HepG2 (cell line): ENCODE data around the gene ARL16. TPM values are rescaled to one million over a fixed set of nuclear protein-coding genes. Genes with fewer than 3 reads are reported as not detected.

Experiments used
- CEBPG ChIP-seq: IDR thresholded peaks from 2 replicates; pipeline ENCODE4 v1.6.1; 2016
- ELF4 ChIP-seq: sonication (generic); formaldehyde crosslinking; IDR thresholded peaks from 2 replicates; pipeline ENCODE4 v1.5.0; 2020; ENCODE audit warnings: missing genetic modification reagents, mild to moderate bottlenecking, moderate library complexity, borderline replicate concordance
- FOXJ3 ChIP-seq: sonication (generic); formaldehyde crosslinking; IDR thresholded peaks from 2 replicates; pipeline ENCODE4 v1.4.0; 2020; ENCODE audit warnings: missing genetic modification reagents, mild to moderate bottlenecking, borderline replicate concordance
- FOXK2 ChIP-seq: fragments of 450-650 bp; IDR thresholded peaks from 2 replicates; pipeline ENCODE4 v1.6.1; 2016
- ISX ChIP-seq: sonication (generic); formaldehyde crosslinking; conservative IDR thresholded peaks from 2 replicates; pipeline ENCODE4 v1.5.0; 2020; ENCODE audit warnings: missing genetic modification reagents
- PAF1 ChIP-seq: IDR thresholded peaks from 2 replicates; pipeline ENCODE4 v1.6.1; 2016; ENCODE audit warnings: missing genetic modification reagents, missing compliant biosample characterization
- RAD51 ChIP-seq: fragments of 450-650 bp; IDR thresholded peaks from 2 replicates; pipeline ENCODE4 v1.6.1; 2016; ENCODE audit warnings: borderline replicate concordance
- RFX3 ChIP-seq: IDR thresholded peaks from 2 replicates; pipeline ENCODE4 v1.6.1; 2016; ENCODE audit warnings: missing biosample characterization, missing genetic modification reagents
- ZNF205 ChIP-seq: IDR thresholded peaks from 2 replicates; pipeline ENCODE4 v1.6.1; 2018; ENCODE audit warnings: missing biosample characterization, missing genetic modification reagents
- ZNF367 ChIP-seq: sonication (generic); formaldehyde crosslinking; IDR thresholded peaks from 2 replicates; pipeline ENCODE4 v1.4.0; 2020; ENCODE audit warnings: missing genetic modification reagents, borderline replicate concordance
- ZNF660 ChIP-seq: sonication (generic); formaldehyde crosslinking; IDR thresholded peaks from 2 replicates; pipeline ENCODE4 v1.5.1; 2020; ENCODE audit warnings: mild to moderate bottlenecking, low read depth, missing genetic modification reagents, borderline replicate concordance
- ZNF747 ChIP-seq: sonication (generic); formaldehyde crosslinking; IDR thresholded peaks from 2 replicates; pipeline ENCODE4 v1.8.1; 2023; ENCODE audit warnings: missing genetic modification reagents, mild to moderate bottlenecking, borderline replicate concordance
- polyA plus RNA-seq, 8 experiments: library from polyadenylated mRNA; depleted of rRNA in 3 of 8; stranded (reverse) in 7 of 8; unstranded in 1 of 8; fragments of >200 nt; fragmentation: Illumina TruSeq in 4 of 8; extraction: Trizol in 4 of 8; gene quantifications; 2 replicates each; pipeline versions ENCODE4 v1.2.1 to v1.2.3, GENCODE V29; 2011 to 2016; ENCODE audit warnings: low read depth in 4 of 8, missing spikeins in 1 of 8, mixed read lengths in 1 of 8; ENCODE audit not compliant: insufficient read depth in 1 of 8
- total RNA-seq, 5 experiments: library from RNA; depleted of rRNA; stranded (reverse); fragments of >200 nt; fragmentation: Illumina TruSeq; extraction: Trizol; gene quantifications; 2 replicates each; pipeline ENCODE4 v1.2.3, GENCODE V29; 2016; ENCODE audit warnings: low read depth in 1 of 5
- TF ChIP-seq, protein P1 (sequence below): sonication (generic); formaldehyde crosslinking; IDR thresholded peaks from 2 replicates; pipeline ENCODE4 v1.4.0; 2020; ENCODE audit warnings: mild to moderate bottlenecking, missing genetic modification reagents, borderline replicate concordance
- TF ChIP-seq, protein P2 (sequence below): sonication (generic); formaldehyde crosslinking; IDR thresholded peaks from 2 replicates; pipeline ENCODE4 v1.4.0; 2020; ENCODE audit warnings: mild to moderate bottlenecking, missing genetic modification reagents
- TF ChIP-seq, protein P3 (sequence below): sonication (generic); formaldehyde crosslinking; IDR thresholded peaks from 2 replicates; pipeline ENCODE4; 2020; ENCODE audit warnings: missing genetic modification reagents, mild to moderate bottlenecking, borderline replicate concordance
- TF ChIP-seq, protein P4 (sequence below): fragments of 450-650 bp; IDR thresholded peaks from 2 replicates; pipeline ENCODE4 v1.6.1; 2016

ARL16 gene
- total and polyA plus RNA-seq, 2 of the 13 experiments (the other 11 are each of a cell fraction or from before 2014, with no cell fraction given) = 20.8 to 30.8 TPM

DNA sequence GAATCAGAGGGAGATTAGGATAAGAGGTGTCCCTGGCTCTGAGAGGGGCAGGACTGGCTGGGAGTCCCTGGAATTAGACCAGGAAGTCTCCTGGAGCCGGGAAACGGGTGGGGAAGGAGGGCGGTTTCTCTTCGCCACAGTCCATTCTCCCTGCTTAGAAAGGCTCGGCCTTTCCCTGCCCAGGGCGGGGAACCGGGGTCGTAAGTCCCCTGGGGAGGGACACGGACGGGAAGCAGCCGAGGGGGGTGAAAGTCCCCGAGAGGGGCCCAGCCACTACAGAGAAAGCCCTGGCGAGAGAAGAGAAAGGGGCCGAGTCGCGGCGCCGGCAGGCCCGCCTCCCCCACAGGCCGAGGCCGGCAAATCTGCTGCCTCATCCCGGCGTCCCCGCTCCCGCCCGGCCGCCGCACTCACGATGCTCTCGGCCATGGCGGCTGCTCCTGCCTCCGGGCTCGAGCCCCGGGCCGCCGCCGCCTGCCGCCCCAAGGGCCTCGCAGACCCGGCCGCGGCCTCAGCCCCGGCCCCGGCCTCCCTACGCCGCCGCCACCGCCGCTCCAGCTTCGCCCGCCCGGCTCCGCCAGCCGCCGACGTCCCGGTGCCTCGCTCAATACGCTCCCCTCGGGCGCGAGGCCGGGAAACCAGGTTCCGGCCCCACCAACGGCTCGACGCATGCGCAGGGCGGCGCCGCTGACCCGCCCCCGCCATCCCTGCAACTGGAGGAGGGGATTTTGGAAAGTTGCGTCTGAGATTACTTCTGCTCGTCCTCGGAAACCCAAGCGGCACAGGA lies 46.9 kb downstream of the ARL16 start, which contains the start of the genes NPLOC4 and TSPAN10 (continued):
- TF ChIP-seq, protein P1, sequence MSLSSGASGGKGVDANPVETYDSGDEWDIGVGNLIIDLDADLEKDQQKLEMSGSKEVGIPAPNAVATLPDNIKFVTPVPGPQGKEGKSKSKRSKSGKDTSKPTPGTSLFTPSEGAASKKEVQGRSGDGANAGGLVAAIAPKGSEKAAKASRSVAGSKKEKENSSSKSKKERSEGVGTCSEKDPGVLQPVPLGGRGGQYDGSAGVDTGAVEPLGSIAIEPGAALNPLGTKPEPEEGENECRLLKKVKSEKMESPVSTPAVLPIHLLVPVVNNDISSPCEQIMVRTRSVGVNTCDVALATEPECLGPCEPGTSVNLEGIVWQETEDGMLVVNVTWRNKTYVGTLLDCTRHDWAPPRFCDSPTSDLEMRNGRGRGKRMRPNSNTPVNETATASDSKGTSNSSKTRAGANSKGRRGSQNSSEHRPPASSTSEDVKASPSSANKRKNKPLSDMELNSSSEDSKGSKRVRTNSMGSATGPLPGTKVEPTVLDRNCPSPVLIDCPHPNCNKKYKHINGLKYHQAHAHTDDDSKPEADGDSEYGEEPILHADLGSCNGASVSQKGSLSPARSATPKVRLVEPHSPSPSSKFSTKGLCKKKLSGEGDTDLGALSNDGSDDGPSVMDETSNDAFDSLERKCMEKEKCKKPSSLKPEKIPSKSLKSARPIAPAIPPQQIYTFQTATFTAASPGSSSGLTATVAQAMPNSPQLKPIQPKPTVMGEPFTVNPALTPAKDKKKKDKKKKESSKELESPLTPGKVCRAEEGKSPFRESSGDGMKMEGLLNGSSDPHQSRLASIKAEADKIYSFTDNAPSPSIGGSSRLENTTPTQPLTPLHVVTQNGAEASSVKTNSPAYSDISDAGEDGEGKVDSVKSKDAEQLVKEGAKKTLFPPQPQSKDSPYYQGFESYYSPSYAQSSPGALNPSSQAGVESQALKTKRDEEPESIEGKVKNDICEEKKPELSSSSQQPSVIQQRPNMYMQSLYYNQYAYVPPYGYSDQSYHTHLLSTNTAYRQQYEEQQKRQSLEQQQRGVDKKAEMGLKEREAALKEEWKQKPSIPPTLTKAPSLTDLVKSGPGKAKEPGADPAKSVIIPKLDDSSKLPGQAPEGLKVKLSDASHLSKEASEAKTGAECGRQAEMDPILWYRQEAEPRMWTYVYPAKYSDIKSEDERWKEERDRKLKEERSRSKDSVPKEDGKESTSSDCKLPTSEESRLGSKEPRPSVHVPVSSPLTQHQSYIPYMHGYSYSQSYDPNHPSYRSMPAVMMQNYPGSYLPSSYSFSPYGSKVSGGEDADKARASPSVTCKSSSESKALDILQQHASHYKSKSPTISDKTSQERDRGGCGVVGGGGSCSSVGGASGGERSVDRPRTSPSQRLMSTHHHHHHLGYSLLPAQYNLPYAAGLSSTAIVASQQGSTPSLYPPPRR (CRISPR knock-in tag) = no peak
- no peak for TF ChIP-seq FOXJ3 (CRISPR knock-in tag)
- peak; percentile 36; the same call in 1 of the 2 replicates for TF ChIP-seq RFX3 (CRISPR knock-in tag)
- no peak for TF ChIP-seq ELF4 (CRISPR knock-in tag)
- no peak; the same call in 1 of the 2 replicates for TF ChIP-seq ZNF747 (CRISPR knock-in tag)
- no peak for TF ChIP-seq PAF1 (CRISPR knock-in tag)
- TF ChIP-seq CEBPG (CRISPR knock-in tag) = peak; percentile 58
- TF ChIP-seq, protein P2, sequence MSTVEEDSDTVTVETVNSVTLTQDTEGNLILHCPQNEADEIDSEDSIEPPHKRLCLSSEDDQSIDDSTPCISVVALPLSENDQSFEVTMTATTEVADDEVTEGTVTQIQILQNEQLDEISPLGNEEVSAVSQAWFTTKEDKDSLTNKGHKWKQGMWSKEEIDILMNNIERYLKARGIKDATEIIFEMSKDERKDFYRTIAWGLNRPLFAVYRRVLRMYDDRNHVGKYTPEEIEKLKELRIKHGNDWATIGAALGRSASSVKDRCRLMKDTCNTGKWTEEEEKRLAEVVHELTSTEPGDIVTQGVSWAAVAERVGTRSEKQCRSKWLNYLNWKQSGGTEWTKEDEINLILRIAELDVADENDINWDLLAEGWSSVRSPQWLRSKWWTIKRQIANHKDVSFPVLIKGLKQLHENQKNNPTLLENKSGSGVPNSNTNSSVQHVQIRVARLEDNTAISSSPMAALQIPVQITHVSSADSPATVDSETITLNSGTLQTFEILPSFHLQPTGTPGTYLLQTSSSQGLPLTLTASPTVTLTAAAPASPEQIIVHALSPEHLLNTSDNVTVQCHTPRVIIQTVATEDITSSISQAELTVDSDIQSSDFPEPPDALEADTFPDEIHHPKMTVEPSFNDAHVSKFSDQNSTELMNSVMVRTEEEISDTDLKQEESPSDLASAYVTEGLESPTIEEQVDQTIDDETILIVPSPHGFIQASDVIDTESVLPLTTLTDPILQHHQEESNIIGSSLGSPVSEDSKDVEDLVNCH (CRISPR knock-in tag) = no peak
- no peak for TF ChIP-seq ISX (CRISPR knock-in tag)
- no peak for TF ChIP-seq ZNF660 (CRISPR knock-in tag)
- TF ChIP-seq, protein P3, sequence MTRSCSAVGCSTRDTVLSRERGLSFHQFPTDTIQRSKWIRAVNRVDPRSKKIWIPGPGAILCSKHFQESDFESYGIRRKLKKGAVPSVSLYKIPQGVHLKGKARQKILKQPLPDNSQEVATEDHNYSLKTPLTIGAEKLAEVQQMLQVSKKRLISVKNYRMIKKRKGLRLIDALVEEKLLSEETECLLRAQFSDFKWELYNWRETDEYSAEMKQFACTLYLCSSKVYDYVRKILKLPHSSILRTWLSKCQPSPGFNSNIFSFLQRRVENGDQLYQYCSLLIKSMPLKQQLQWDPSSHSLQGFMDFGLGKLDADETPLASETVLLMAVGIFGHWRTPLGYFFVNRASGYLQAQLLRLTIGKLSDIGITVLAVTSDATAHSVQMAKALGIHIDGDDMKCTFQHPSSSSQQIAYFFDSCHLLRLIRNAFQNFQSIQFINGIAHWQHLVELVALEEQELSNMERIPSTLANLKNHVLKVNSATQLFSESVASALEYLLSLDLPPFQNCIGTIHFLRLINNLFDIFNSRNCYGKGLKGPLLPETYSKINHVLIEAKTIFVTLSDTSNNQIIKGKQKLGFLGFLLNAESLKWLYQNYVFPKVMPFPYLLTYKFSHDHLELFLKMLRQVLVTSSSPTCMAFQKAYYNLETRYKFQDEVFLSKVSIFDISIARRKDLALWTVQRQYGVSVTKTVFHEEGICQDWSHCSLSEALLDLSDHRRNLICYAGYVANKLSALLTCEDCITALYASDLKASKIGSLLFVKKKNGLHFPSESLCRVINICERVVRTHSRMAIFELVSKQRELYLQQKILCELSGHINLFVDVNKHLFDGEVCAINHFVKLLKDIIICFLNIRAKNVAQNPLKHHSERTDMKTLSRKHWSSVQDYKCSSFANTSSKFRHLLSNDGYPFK = no peak
- no peak for TF ChIP-seq RAD51
- peak; percentile 88 for TF ChIP-seq ZNF205
- no peak for TF ChIP-seq FOXK2
- TF ChIP-seq, protein P4, sequence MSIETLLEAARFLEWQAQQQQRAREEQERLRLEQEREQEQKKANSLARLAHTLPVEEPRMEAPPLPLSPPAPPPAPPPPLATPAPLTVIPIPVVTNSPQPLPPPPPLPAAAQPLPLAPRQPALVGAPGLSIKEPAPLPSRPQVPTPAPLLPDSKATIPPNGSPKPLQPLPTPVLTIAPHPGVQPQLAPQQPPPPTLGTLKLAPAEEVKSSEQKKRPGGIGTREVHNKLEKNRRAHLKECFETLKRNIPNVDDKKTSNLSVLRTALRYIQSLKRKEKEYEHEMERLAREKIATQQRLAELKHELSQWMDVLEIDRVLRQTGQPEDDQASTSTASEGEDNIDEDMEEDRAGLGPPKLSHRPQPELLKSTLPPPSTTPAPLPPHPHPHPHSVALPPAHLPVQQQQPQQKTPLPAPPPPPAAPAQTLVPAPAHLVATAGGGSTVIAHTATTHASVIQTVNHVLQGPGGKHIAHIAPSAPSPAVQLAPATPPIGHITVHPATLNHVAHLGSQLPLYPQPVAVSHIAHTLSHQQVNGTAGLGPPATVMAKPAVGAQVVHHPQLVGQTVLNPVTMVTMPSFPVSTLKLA = no peak
- peak; percentile 97; the same call in 1 of the 2 replicates for TF ChIP-seq ZNF367
